Osteoblast (primary cell): ENCODE measurements around the gene SYTL5. TPM values are rescaled to one million over a fixed set of nuclear protein-coding genes. Genes with fewer than 3 reads are reported as not detected.

ENCODE experiments used
- DNase-seq: peaks from one replicate; pipeline ENCODE4 v3.0.0; 2011; ENCODE audit warnings: low spot score, mixed read lengths; ENCODE audit not compliant: insufficient read length; ENCODE audit errors: missing footprints
- H2AFZ ChIP-seq: 2 replicates; pipeline ENCODE4 v1.6.0; 2011; ENCODE audit warnings: mild to moderate bottlenecking, low read length
- H3K27ac ChIP-seq: 2 replicates; pipeline ENCODE4 v1.5.1; 2011; ENCODE audit warnings: mild to moderate bottlenecking, low read depth, low read length, moderate library complexity
- H3K27me3 ChIP-seq: 2 replicates; pipeline ENCODE4 v1.6.0; 2012; ENCODE audit warnings: mild to moderate bottlenecking, control low read depth, inconsistent platforms, low read length, moderate library complexity; ENCODE audit not compliant: insufficient read depth
- H3K36me3 ChIP-seq: 2 replicates; pipeline ENCODE4 v1.5.1; 2011; ENCODE audit warnings: mild to moderate bottlenecking, low read length, control low read depth, moderate library complexity; ENCODE audit not compliant: insufficient read depth
- H3K4me1 ChIP-seq: 2 replicates; pipeline ENCODE4 v1.5.1; 2011; ENCODE audit warnings: mild to moderate bottlenecking, low read length, control low read depth, moderate library complexity; ENCODE audit not compliant: insufficient read depth
- H3K4me2 ChIP-seq: 2 replicates; pipeline ENCODE4 v1.6.0; 2011; ENCODE audit warnings: mild to moderate bottlenecking, low read length; ENCODE audit not compliant: insufficient read depth
- H3K4me3 ChIP-seq: fragments of 200-600 bp; sonication (generic); 3 replicates; pipeline ENCODE4 v1.5.1; 2012; ENCODE audit warnings: mild to moderate bottlenecking, low read length, inconsistent platforms; ENCODE audit not compliant: insufficient read depth
- H3K79me2 ChIP-seq: 2 replicates; pipeline ENCODE4 v1.6.0; 2012; ENCODE audit warnings: mild to moderate bottlenecking, low read length, control low read depth, inconsistent platforms; ENCODE audit not compliant: insufficient read depth
- H3K9me3 ChIP-seq: 2 replicates; pipeline ENCODE4 v1.5.1; 2011; ENCODE audit warnings: low read depth, low read length, control low read depth
- H4K20me1 ChIP-seq: 2 replicates; pipeline ENCODE4 v1.6.0; 2012; ENCODE audit warnings: mild to moderate bottlenecking, low read length, control low read depth; ENCODE audit not compliant: insufficient read depth
- CTCF ChIP-seq: IDR thresholded peaks from 2 replicates; pipeline ENCODE4 v1.5.1; 2011; ENCODE audit warnings: mild to moderate bottlenecking, low read depth, low read length, moderate library complexity; ENCODE audit errors: extremely low read depth
- total RNA-seq: library from RNA; depleted of rRNA; stranded (reverse); fragments of >200 nt; gene quantifications from 2 replicates; pipeline ENCODE4 v1.2.3, GENCODE V29; 2012

Gene SYTL5
- total RNA-seq, 1 donor: under 0.01 TPM

DNA sequence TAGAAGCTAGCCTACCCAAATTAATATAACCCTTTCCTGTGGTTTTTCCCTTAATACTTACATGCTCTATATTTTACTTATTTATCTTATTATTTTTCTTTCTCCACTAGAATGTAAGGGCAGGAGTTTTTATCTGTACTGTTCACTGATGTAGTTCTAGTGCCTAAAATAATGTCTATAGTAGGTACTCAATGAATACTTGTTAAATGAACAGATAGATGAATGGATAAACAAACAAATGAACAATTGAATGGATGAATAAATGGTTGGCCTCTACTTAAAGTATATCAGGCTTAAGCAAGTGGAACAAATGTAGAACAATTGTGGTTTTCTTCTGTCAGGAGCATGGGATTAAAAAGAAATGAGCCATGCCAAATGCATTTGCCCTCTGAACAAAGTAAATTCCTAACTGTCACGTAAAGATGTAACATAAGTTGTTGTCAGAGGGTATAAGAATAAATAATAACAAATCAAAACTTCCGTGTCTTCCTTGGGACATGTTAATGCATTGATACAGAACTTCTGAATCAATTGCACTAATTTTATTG lies 54.1 kb downstream of the SYTL5 start:
- Histone ChIP-seq H3K9me3 (no peaks in the 10 kb centered on the region), H3K4me1 (no peaks in the 10 kb centered on the region), H3K27me3 (no peaks in the 10 kb centered on the region), H4K20me1 (no peaks in the 10 kb centered on the region), H3K79me2 (no peaks in the 10 kb centered on the region), H3K4me3 (no peak overlapping the region), H2AFZ (no peak overlapping the region), H3K27ac (no peak overlapping the region), H3K36me3 (no peaks in the 10 kb centered on the region), H3K4me2 (no peak overlapping the region)
- no peak for TF ChIP-seq CTCF
- no peak for DNase-seq

DNA sequence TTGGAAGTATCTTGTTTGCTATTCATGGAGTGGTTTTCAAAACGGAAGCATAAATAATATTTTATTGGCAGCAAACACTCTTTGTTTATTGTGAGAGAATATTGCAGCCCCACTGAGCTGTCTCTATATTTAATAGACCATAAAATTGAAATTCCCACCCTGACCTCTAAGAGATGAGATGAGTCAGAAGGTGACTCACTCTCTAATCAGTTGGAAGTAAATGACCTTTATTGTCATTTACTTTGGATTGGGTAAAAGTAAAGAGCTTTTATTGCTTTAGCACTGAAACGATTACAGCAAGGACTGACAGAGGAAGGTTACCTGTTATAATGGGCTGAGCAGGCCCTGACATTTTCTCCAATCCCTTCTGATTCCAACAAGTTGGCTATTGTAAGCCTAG lies 55.0 kb downstream of the SYTL5 start:
- Histone ChIP-seq H3K9me3 (no peaks in the 10 kb centered on the region), H3K27me3 (no peaks in the 10 kb centered on the region), H2AFZ (no peak overlapping the region), H3K27ac (no peak overlapping the region), H3K4me1 (no peaks in the 10 kb centered on the region), H3K79me2 (no peaks in the 10 kb centered on the region), H3K4me2 (no peak overlapping the region), H4K20me1 (no peaks in the 10 kb centered on the region), H3K36me3 (no peaks in the 10 kb centered on the region), H3K4me3 (no peak overlapping the region)
- no peak for DNase-seq
- no peak for TF ChIP-seq CTCF

DNA sequence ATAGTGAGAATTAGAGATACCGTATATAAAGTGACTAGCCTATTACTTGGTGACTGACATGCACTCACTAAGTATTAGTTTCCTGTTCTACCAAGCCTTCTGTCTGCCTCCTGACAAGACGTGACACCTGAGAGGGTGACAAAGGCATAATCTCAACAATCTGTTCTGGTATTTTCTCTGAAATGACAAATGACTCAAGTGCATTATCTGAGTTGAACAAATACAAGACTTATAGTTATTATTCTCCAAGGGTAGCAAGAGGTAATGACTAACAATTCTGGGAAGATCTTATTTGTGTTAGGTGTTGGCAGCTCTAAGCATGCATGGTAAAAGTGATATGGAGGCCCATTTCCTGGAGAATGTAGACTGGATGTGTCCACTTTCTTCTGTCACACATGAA lies 60.6 kb downstream of the SYTL5 start:
- Histone ChIP-seq H2AFZ (no peak overlapping the region), H3K79me2 (no peaks in the 10 kb centered on the region), H3K27ac (no peak overlapping the region), H4K20me1 (no peaks in the 10 kb centered on the region), H3K4me1 (no peaks in the 10 kb centered on the region), H3K4me3 (no peak overlapping the region), H3K36me3 (no peaks in the 10 kb centered on the region), H3K27me3 (no peaks in the 10 kb centered on the region), H3K4me2 (no peak overlapping the region), H3K9me3 (no peaks in the 10 kb centered on the region)
- no peak for TF ChIP-seq CTCF
- no peak for DNase-seq

DNA sequence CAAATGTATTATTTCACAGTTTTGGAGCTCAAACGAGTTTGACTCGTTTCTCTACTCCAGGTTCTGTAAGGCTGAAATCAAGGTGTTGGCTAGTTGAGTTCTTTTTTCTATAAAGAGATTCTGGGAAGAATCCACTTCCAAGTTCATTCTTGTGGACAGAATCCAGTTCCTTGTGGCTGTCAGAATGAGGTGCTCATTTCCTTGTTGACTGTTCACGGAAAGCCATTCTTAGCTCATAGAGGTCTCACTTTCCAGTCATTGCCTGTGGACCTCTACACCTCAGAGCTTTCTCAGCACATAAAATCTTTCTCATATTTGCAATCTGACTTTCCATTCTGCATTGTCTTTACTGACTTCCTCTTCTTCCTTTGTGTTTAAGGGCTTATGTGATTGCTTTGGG lies 62.9 kb downstream of the SYTL5 start:
- Histone ChIP-seq H3K36me3 (no peaks in the 10 kb centered on the region), H3K79me2 (no peaks in the 10 kb centered on the region), H3K9me3 (no peaks in the 10 kb centered on the region), H3K27me3 (no peaks in the 10 kb centered on the region), H2AFZ (no peak overlapping the region), H3K4me3 (no peak overlapping the region), H3K4me2 (no peak overlapping the region), H4K20me1 (no peaks in the 10 kb centered on the region), H3K27ac (no peak overlapping the region), H3K4me1 (no peaks in the 10 kb centered on the region)
- no peak for DNase-seq
- TF ChIP-seq CTCF: no peak
